Central memory CD8-positive, alpha-beta T cell (primary cell): ENCODE measurements around the gene AK4.
"Not testable (repeated sequence)": the region's sequence is repeated elsewhere in the genome, so short reads cannot be mapped to it uniquely, and the experiment has no call there.

Source experiments
- ATAC-seq: fragments of 150-1000 bp; cut with Tn5 transposase; replicated peaks from 2 replicates; pipeline ENCODE4 v1.10.0; 2022; ENCODE audit warnings: mild to moderate bottlenecking, moderate FRiP score, moderate number of reproducible peaks; ENCODE audit not compliant: poor library complexity, severe bottlenecking; ENCODE audit errors: extremely low read depth
- DNase-seq, 2 donors: peaks; one replicate each; pipeline ENCODE4 v3.0.0; 2021; ENCODE audit warnings: low spot score in 2 of 2
- H3K27ac Mint-ChIP-seq: one replicate; pipeline ENCODE4 v1.8.0; 2022; ENCODE audit warnings: low read depth, mild to moderate bottlenecking, moderate library complexity, mixed read lengths
- H3K27me3 Mint-ChIP-seq: one replicate; pipeline ENCODE4 v1.8.0; 2022; ENCODE audit warnings: mixed read lengths
- H3K36me3 Mint-ChIP-seq: one replicate; pipeline ENCODE4 v1.8.0; 2022; ENCODE audit warnings: mild to moderate bottlenecking, moderate library complexity, mixed read lengths; ENCODE audit not compliant: insufficient read depth
- H3K4me1 Mint-ChIP-seq: one replicate; pipeline ENCODE4 v1.8.0; 2022; ENCODE audit warnings: mixed read lengths
- H3K4me3 Mint-ChIP-seq: one replicate; pipeline ENCODE4 v1.8.0; 2022; ENCODE audit warnings: mild to moderate bottlenecking, moderate library complexity, mixed read lengths
- H3K9me3 Mint-ChIP-seq: one replicate; pipeline ENCODE4 v1.8.0; 2022; ENCODE audit warnings: mixed read lengths

The AK4 gene

DNA sequence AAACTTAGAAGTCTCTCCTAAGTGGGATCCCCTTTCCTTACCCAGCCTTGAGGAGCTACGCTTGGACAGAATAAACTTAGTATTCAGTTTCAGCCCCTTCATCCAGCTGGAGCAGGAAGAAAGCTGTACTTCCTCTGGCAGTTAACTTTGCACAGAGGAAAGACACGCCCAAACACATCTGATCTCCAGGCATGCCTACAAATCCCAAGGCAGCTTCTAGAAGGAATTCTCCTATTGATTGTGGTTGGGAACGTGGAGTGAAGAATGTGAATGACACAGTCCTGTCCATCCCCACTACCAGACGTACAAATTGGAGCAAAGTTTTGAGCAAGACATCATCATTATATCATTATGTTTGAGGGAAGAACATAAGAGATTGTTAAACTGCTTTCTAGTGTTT, 6.6 kb upstream of the AK4 start:
- H3K4me3 Mint-ChIP-seq = no peak overlapping the region
- ATAC-seq (no peak), DNase-seq (no peak)
- H3K27ac Mint-ChIP-seq = no peak overlapping the region
- H3K36me3 Mint-ChIP-seq = no peaks in the 10 kb centered on the region
- H3K27me3 Mint-ChIP-seq = peaks cover 70% of the 10 kb centered on the region
- no peaks in the 10 kb centered on the region for H3K9me3 Mint-ChIP-seq
- no peaks in the 10 kb centered on the region for H3K4me1 Mint-ChIP-seq

DNA sequence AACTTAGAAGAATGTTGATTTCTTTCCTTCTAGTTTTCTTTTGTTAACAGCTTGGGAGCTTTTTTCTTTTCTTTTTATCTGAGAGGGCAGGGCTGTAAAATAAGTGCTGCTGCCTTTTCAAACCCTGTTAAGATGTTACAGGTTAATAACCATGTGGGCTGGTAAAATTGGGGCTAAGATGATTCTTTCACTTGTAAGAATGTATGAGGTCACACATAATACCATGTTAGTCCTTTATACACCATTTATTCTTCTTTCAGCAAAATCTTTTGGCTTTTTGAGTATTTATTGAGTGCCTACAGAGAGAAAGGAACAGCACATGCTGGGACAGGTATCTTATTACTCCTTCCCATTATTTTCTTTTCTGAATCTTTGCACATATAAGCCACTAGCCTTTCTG, 6.1 kb upstream of the AK4 start:
- H3K36me3 Mint-ChIP-seq = no peaks in the 10 kb centered on the region
- no peak for ATAC-seq
- no peaks in the 10 kb centered on the region for H3K9me3 Mint-ChIP-seq
- DNase-seq = no peak
- H3K27me3 Mint-ChIP-seq = peaks cover 74% of the 10 kb centered on the region
- H3K4me1 Mint-ChIP-seq = no peaks in the 10 kb centered on the region
- H3K27ac Mint-ChIP-seq = no peak overlapping the region
- no peak overlapping the region for H3K4me3 Mint-ChIP-seq

DNA sequence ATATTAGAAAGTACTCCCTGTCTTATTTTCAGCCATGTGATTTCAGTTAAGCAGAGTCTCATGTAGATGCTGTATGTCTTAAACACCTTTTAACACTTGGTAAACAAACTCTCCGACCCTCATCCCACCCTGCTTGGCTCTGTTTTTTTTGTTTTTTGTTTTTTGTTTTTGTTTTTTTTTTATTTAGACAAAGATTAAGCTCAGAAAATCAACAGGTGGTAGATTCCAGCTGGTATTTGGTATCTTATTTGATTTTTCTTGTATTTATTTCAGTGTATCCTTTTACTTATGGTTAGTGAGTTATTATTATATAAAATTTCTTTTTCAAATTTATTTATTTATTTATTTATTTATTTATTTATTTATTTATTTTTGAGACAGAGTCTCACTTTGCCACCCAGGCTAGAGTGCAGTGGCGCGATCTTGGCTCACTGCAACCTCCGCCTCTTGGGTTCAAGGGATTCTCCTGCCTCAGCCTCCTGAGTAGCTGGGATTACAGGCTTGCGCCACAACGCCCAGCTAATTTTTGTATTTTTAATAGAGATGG, 4.8 kb upstream of the AK4 start:
- H3K36me3 Mint-ChIP-seq, ATAC-seq, H3K4me3 Mint-ChIP-seq, H3K4me1 Mint-ChIP-seq, H3K27ac Mint-ChIP-seq, DNase-seq, H3K9me3 Mint-ChIP-seq: not testable (repeated sequence)
- peaks cover 70% of the 10 kb centered on the region for H3K27me3 Mint-ChIP-seq

DNA sequence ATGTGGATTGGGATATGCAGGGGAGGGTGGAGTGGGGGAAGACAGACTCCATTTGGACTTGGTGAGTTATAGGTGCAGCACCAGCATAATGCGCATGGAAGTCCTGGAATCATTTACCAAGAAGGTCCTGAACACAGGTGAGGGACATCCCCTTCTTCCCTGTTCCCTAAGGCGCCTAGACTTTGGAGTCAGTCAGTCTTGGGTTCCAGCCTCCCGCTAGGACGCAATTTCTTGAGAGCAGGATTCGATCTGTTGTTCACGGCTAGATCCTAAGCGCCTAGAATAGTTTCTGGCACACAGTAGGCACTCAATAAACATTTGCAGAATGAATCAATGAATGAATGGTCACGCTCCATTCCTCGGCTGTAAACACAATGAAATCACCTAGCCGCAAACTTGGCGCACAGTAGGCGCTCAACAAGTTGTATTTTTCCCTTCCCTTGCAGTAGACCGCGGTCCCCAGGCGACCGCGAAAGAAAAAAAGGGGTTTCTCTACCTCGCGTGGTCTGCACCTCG, 1.0 kb upstream of the AK4 start:
- no peaks in the 10 kb centered on the region for H3K9me3 Mint-ChIP-seq
- no peaks in the 10 kb centered on the region for H3K36me3 Mint-ChIP-seq
- H3K27me3 Mint-ChIP-seq = peaks cover 75% of the 10 kb centered on the region
- H3K4me3 Mint-ChIP-seq = peak overlapping the region; percentile 74
- no peak overlapping the region for H3K27ac Mint-ChIP-seq
- H3K4me1 Mint-ChIP-seq = no peaks in the 10 kb centered on the region
- no peak for DNase-seq
- no peak for ATAC-seq

DNA sequence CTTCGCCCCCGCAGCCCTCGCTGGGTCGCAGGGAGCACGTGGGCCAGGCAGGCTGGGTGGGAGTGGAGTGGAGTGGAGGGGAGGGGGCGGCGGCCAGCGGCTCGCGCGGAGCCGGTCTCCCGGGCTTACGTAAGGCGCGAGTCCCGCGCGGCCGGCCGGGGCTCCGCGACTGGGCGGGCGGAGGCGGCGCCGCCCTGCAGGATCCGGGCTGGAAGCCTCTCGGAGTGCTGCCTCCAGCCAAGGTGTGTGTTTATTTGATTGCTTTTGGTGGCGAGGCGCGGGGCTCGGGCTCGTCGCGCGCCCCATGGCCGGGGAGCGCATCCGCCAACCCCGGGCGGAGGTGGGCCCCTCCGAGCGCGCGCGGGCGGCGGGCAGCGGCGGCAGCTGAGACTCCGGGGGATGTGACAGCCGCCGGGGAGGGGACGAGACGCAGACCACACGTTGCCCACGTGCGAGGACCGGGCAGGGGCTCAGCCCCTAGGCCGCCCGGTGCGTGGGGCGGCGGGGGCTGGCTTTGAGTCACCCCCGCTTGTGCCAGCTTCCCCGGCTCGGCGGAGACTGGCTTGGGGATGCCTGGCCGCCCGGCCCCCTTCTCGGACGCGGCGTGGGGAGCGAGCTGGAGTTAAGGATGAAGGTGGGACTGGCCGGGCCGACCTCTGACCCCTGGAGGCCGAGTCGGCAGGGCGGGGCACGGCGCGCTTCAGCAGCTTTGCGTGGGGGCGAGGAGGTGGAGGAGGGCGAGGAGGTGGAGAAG, 402 bp upstream of the AK4 start:
- no peaks in the 10 kb centered on the region for H3K4me1 Mint-ChIP-seq
- no peak overlapping the region for H3K27ac Mint-ChIP-seq
- H3K4me3 Mint-ChIP-seq = peak overlapping the region; percentile 74
- peak; percentile 54 for ATAC-seq
- no peaks in the 10 kb centered on the region for H3K9me3 Mint-ChIP-seq
- no peaks in the 10 kb centered on the region for H3K36me3 Mint-ChIP-seq
- peaks cover 69% of the 10 kb centered on the region for H3K27me3 Mint-ChIP-seq
- DNase-seq = no peak

DNA sequence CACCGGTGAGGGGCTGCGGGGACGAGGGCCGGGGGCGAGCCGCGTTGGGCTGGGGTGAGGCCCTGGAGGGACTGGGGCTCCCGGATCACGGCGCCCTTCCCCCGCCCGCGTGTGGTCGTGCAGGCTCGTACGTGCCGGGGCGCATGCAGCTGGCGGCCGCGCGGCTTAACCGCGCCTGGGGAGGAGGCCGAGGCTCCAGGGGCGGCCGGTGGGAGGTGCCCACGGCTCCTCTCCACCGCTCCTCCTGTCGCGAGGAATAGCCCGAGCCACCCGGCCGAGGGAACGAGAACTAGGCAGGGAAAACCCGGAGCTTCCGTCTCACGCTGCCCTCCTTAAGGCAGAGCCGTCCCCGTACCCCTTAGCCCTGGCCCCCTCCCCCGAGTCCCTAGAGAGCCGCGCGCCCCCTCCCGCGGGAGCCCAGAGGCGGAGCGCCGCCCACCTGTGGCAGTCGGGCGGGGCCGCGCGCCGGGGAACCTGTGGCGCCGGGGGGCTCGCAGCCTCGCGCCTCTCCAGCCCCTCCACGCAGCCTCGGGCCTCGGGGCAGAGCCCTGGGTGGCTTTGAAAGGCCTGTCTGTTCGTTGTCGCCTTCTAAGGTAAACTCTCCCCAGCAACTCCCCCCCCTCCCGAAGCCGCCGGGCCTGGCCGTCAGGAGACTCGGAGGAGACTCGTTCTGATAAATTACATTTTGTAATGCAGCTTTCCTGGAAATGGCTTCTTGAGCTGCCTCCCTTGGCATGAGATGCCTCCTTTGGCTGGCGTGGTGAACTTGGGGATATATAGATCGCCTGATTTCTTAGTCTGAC, 746 bp downstream of the AK4 start:
- DNase-seq = no peak
- Mint-ChIP-seq H3K4me3 (peak overlapping the region; percentile 74), H3K27ac (no peak overlapping the region), H3K36me3 (no peaks in the 10 kb centered on the region), H3K9me3 (no peaks in the 10 kb centered on the region), H3K27me3 (peaks cover 62% of the 10 kb centered on the region), H3K4me1 (no peaks in the 10 kb centered on the region)
- peak; percentile 33 for ATAC-seq

DNA sequence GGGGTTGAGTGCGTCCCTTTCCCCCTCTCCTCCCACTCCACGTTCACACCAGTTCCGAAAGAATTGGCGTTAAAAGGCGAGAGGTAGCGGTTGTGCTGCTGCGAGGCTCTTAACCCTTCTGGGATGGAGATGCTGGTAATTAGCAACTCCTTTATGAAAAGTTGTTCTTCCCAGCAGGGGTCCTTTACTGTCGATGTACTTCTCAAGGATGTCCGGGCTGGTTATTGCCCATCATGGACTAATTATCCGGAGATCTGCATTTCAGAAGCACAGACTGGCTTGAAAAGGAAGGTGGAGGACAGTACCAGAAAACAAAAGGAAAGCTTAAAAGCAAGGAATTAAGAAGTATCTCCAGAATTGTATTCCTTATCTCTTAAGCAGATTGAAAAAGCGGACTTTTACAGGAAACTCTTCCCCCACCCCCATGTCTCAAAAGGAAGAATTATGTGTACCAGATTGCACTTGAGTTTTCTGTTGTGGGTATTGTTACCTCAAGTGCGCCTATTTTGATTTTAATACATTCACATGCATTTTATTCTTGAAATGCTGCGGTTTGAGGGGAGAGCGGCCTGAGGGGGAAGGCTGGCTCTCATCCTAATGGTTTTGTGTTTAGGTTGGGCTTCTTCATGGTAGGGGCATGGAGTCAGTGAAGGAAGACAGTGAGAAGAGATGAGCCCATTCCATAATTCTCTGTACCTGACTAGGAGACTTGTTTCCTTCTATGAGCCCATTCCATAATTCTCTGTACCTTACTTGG, 1.5 kb downstream of the AK4 start:
- no peaks in the 10 kb centered on the region for H3K36me3 Mint-ChIP-seq
- peaks cover 55% of the 10 kb centered on the region for H3K27me3 Mint-ChIP-seq
- H3K4me1 Mint-ChIP-seq = no peaks in the 10 kb centered on the region
- no peak for DNase-seq
- ATAC-seq = no peak
- no peak overlapping the region for H3K27ac Mint-ChIP-seq
- H3K9me3 Mint-ChIP-seq = no peaks in the 10 kb centered on the region
- H3K4me3 Mint-ChIP-seq = peak overlapping the region; percentile 74

DNA sequence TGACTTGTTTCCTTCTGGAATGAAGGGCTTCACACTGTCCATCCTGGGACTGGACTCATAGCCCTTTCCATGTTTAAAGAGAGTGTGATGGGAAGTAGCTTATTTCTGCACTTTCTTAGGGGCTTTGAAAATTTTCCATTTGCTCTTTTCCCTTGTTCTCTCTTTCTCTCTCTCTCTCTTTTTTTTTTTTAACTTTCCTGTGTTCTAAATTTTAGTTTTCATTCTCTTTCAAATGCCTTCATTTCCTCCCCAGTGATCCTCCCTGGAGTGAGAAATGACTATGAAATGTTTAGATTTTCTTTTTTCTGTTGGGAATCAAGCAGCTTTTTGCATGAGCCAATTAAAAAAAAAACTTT, 2.1 kb downstream of the AK4 start:
- no peak for DNase-seq
- Mint-ChIP-seq H3K27me3 (peaks cover 49% of the 10 kb centered on the region), H3K9me3 (no peaks in the 10 kb centered on the region), H3K4me1 (no peaks in the 10 kb centered on the region), H3K36me3 (no peaks in the 10 kb centered on the region), H3K4me3 (no peak overlapping the region), H3K27ac (no peak overlapping the region)
- no peak for ATAC-seq

DNA sequence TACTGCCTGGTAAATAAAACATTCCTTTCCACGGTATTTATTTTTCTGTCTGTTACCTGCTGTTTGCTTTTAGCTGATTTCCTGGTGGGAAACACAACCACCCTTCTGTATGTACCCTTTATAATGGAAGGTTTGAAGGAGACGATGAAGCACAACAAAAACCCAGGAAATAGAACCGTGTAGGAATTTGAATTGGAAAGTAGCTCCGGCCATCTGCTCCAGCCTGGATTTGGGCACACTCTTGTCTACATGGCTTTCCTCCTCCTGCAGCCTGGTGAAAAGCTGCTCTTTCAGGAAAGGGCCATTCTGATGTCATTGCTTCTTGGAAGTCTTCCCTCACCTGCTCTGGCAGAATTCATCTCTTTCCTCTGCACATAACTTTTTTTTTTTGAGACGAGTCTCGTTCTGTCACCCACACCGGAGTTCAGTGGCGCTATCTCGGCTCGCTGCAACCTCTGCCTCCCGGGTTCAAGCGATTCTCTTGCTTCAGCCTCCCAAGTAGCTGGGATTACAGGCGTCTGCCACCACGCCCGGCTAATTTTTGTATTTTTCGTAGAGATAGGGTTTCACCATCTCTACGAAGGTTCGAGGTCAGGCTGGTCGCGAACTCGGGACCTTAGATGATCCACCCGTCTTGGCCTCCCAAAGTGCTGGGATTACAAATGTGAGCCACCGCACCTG, 2.7 kb downstream of the AK4 start:
- H3K4me3 Mint-ChIP-seq = no peak overlapping the region
- H3K9me3 Mint-ChIP-seq = no peaks in the 10 kb centered on the region
- H3K27ac Mint-ChIP-seq = no peak overlapping the region
- no peak for ATAC-seq
- H3K27me3 Mint-ChIP-seq = peaks cover 43% of the 10 kb centered on the region
- H3K4me1 Mint-ChIP-seq = no peaks in the 10 kb centered on the region
- no peak for DNase-seq
- H3K36me3 Mint-ChIP-seq = no peaks in the 10 kb centered on the region

DNA sequence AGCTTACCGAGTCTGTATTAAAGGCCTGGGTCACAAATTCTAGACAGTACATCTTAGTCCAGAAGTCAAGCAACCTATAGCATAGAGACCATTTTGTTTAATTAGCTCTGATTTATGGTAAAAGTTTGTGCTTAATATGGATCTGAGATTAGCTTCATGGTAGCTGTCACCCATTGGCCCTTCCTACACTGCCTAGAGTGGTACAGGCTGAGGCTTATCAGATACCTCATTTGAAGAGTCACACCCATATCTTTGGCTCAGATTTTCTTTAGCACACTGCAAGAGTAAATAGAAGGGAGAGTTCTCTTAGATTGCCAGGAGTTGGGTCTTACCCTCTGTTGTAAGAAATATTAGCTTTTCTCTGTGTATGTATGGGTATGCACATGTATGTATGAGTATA, 3.6 kb downstream of the AK4 start:
- Mint-ChIP-seq H3K27me3 (peaks cover 34% of the 10 kb centered on the region), H3K4me3 (no peak overlapping the region), H3K4me1 (no peaks in the 10 kb centered on the region), H3K27ac (no peak overlapping the region), H3K9me3 (no peaks in the 10 kb centered on the region), H3K36me3 (no peaks in the 10 kb centered on the region)
- DNase-seq = no peak
- ATAC-seq = no peak

DNA sequence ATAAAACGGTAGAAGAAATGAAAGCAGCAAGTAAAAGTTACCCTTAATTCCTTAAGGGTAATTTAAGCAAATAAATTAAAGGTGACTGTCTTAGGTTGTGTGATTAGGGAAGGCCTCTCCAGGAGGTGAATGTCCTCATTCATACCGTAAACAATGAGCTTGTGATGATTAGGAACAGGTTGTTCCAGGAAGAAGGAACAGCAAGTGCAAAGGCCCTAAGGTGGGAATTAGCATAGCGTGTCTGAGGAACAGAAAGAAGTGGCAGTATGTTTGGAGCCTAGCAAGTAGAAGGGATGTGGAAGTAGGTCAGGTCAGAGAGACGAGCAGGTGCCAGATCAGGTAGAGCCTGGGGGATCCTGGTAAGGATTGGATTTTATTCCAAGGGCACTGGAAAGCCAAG, 5.6 kb downstream of the AK4 start:
- DNase-seq (no peak), ATAC-seq (no peak)
- Mint-ChIP-seq H3K9me3 (no peaks in the 10 kb centered on the region), H3K27ac (no peak overlapping the region), H3K4me1 (no peaks in the 10 kb centered on the region), H3K4me3 (no peak overlapping the region), H3K36me3 (no peaks in the 10 kb centered on the region), H3K27me3 (peaks cover 25% of the 10 kb centered on the region)

DNA sequence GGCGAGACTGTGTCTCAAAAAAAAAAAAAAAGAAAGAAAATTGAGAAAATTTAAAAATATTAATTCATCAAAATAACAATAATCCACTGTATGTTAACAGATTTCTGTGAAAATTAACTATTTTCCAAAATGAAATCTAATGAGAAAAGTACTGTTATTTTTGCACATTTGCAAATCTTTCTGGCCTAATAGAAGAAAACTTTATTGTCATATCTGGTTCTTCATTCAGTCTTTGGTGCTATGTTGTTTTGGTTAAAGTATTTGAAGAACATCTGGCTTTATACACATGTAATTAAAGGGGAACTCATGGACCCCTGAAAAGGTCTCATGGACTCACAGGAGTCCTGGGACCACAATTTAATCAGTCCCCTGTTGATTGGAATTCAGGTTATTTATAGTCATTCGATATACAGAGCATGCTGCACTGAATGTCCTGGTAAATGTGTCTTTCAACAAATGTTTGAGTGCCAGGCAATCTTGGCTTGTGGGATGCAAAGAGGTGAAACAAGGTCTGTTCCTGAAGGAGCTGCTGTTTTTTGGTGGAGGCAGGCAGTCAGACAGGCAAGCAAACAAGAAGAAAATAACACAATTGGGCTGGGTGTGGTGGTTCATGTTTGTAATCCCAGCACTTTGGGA, 9.0 kb downstream of the AK4 start:
- no peak overlapping the region for H3K4me3 Mint-ChIP-seq
- no peaks in the 10 kb centered on the region for H3K4me1 Mint-ChIP-seq
- H3K27me3 Mint-ChIP-seq = no peaks in the 10 kb centered on the region
- ATAC-seq (no peak), DNase-seq (no peak)
- H3K36me3 Mint-ChIP-seq = no peaks in the 10 kb centered on the region
- H3K27ac Mint-ChIP-seq = no peak overlapping the region
- no peaks in the 10 kb centered on the region for H3K9me3 Mint-ChIP-seq
